ENCODE measurements around the gene ZXDC.

The ZXDC gene

DNA sequence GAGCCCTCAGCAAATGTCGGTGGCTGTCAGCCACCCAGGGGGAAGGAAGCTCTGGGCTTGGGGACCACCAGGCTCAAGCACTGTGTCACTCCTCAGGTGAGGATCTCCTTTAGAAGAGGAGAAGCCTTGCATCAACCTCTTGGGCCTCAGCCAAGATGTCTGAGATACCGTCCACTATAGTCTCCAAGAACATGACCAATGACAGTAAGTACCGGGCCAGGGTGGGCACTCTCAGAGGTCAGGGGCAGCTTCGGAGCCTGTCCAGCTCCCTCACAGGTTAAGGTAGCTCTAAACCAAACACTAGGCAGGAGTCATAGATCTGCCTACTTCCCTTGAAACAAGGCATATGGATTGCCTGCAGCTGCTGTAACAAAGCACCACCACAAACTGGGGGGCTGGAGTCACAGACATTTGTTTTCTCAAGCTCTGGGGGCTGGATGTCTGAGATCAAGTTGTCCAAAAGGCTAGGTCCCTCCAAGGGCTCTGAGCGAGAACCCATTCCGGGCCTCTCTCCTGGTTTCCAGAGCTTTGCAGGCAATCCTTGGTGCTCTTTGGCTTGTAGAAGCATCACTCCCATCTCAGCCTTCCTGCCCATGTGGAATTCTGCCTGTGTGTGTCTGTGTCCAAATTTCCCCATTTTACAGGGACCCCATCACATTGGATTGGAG is 79.7 kb downstream of the ZXDC start:
- TF ChIP-seq, protein P1, sequence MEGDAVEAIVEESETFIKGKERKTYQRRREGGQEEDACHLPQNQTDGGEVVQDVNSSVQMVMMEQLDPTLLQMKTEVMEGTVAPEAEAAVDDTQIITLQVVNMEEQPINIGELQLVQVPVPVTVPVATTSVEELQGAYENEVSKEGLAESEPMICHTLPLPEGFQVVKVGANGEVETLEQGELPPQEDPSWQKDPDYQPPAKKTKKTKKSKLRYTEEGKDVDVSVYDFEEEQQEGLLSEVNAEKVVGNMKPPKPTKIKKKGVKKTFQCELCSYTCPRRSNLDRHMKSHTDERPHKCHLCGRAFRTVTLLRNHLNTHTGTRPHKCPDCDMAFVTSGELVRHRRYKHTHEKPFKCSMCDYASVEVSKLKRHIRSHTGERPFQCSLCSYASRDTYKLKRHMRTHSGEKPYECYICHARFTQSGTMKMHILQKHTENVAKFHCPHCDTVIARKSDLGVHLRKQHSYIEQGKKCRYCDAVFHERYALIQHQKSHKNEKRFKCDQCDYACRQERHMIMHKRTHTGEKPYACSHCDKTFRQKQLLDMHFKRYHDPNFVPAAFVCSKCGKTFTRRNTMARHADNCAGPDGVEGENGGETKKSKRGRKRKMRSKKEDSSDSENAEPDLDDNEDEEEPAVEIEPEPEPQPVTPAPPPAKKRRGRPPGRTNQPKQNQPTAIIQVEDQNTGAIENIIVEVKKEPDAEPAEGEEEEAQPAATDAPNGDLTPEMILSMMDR (IDR thresholded peaks at IDR 0.05; ENCODE audit: control insufficient read depth, insufficient read depth, low read depth, low read length, missing control alignments), result no peak

DNA sequence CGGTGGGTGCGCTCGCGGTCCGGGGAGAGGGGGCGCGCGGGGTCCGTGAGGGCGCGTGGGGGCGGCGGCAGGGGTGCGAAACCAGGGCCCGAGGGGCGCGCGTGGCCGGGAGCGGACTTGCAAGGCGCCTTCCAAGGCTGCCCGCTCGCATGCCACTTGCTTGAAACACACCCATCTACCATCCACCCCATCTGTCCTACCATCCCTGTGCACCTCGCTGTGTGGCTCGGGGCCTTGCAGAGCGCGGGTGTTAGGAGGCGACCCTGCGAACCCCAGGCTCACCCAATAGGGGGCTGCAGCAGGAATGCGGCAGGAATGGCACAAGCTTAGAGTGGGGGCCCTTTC is 80.7 kb downstream of the ZXDC start:
- no peak for DNase-seq (ENCODE audit: low read depth)
- TF ChIP-seq, protein P1 (IDR thresholded peaks at IDR 0.05; ENCODE audit: control insufficient read depth, insufficient read depth, low read depth, low read length, missing control alignments), result no peak
- H3K4me3 ChIP-seq (ENCODE audit: control insufficient read depth, low read depth, low read length), result no peak overlapping the region

More for the DNA sequence above, 79.7 kb downstream of the ZXDC start:
- no peak overlapping the region for H3K4me3 ChIP-seq (ENCODE audit: control insufficient read depth, low read depth, low read length)
- DNase-seq (ENCODE audit: low read depth), result no peak

DNA sequence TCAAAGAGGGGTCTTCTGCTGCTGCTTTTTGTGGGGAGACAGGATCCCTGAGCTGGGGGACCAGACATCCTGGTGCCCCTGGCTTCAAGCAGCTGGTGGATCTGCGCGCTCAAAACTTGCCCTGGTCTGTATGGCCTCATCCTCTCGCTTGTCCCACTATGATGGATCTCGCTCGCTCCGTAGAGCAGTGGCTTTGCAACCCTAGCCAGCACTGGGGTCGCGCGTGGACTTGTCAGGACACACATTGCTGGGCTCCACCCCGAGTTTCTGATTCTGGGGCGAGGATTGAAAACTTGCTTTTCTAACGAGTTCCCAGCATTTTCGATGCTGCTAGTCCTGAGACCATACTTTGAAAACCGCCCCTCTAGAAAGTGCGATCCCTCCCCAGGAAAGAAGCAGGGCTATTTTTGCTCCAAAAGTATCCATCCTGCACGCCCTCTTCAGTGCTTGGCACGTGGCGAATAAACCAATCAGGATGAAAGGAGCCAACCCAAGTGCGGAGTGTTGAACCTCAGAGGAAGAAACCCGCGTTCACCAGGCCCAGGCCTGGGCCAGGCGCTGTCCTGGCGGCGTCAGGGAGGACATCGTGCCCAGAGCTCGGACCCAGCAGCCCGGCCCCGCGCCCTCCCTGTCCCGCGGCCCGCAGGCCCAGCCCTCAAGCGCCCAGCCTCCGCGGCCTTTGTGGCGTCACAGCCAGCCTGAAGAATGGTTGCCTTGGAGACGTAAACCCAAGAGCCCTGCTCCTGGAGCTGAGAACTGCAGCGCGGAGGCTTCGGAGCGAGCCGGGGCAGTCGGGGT is 81.3 kb downstream of the ZXDC start, which contains the start of gene CFAP100:
Gene CFAP100, plus strand, starts transcription at position 731 of the 798 bp plus-strand sequence. CDS start 1,092 bp downstream, outside the sequence.
- H3K4me3 ChIP-seq (ENCODE audit: control insufficient read depth, low read depth, low read length), result no peak within 1 kb of the TSS
- DNase-seq (ENCODE audit: low read depth), result no peak

DNA sequence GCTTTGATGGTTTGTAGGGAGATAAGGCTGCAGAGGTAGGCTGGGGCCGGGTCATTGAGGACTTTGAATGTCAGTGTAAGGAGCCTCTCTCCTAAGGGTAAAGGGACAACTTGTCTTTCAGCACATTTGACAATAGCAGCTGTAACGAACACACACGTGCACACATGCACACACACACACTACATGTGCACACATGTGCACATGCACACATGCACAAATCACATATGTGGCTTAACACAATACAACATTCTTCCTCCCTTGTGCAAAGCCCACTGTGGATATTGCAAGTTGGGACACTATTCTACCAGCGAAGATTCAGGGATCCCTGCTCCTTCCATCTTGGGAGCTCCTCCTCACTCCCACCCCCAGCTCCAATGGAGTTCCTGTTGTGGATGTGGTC is 82.1 kb downstream of the ZXDC start:
- H3K4me3 ChIP-seq (ENCODE audit: control insufficient read depth, low read depth, low read length), result no peak overlapping the region
- TF ChIP-seq, protein P1 (IDR thresholded peaks at IDR 0.05; ENCODE audit: control insufficient read depth, insufficient read depth, low read depth, low read length, missing control alignments), result no peak
- DNase-seq (ENCODE audit: low read depth), result no peak

More for the DNA sequence above, 81.3 kb downstream of the ZXDC start, which contains the start of gene CFAP100:
- TF ChIP-seq, protein P1 (IDR thresholded peaks at IDR 0.05; ENCODE audit: control insufficient read depth, insufficient read depth, low read depth, low read length, missing control alignments), result no peak

DNA sequence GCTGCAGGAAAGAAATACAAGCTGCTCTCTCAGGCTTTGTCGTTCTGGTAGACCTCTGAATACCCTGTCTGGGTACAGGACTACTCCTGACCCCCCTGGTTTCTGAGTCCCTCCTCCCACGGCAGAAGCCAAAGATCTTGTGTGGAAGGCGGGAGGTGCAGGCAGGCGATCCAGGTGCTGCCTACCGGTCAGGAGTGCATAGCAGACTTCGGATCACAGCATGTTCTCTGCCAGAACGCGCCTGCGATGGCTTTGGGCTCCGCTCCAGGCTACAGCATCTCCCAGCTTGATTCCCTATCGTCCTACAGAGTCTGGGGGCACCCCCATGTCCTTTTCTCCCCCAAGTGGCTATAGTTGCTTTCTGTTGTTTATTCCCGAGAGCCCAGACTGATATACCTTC is 83.4 kb downstream of the ZXDC start:
- no peak overlapping the region for H3K4me3 ChIP-seq (ENCODE audit: control insufficient read depth, low read depth, low read length)
- DNase-seq (ENCODE audit: low read depth), result no peak
- TF ChIP-seq, protein P1 (IDR thresholded peaks at IDR 0.05; ENCODE audit: control insufficient read depth, insufficient read depth, low read depth, low read length, missing control alignments), result no peak

DNA sequence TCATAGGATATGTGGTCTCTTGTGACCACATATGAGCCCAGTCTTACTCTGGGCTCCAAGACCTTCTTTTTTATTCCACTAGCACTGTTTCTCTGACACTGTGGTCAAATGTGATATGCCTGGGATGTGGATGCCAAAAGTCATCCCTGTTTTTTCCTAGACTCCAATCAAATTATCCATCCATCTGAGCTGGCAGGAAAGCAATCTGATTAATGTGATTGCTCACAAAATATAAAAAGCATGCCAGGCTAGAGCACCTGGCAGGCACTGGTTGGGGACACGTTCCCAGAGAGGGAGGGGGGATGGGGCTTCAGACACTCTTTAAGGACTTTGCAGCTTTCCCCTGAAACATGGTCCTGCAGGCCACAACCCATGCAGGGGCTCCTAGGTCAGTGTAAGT is 84.1 kb downstream of the ZXDC start:
- H3K4me3 ChIP-seq (ENCODE audit: control insufficient read depth, low read depth, low read length), result no peak overlapping the region
- DNase-seq (ENCODE audit: low read depth), result no peak
- TF ChIP-seq, protein P1 (IDR thresholded peaks at IDR 0.05; ENCODE audit: control insufficient read depth, insufficient read depth, low read depth, low read length, missing control alignments), result no peak
